Endothelial cell of umbilical vein (primary cell): ENCODE measurements around the gene MACROH2A2.

Experiments used
- CTCF ChIP-seq, 2 donors: IDR thresholded peaks; 1 replicate in 1 of 2; 2 replicates in 1 of 2; pipeline ENCODE4 v1.5.1; 2011; ENCODE audit warnings: low read length in 2 of 2, mild to moderate bottlenecking in 2 of 2, moderate library complexity in 2 of 2, control low read depth in 1 of 2, inconsistent platforms in 1 of 2, low read depth in 1 of 2; ENCODE audit not compliant: insufficient read depth in 1 of 2; ENCODE audit errors: extremely low read depth in 1 of 2
- EZH2 ChIP-seq: IDR thresholded peaks from 2 replicates; pipeline ENCODE4 v1.6.1; 2012; ENCODE audit warnings: borderline replicate concordance, low read depth, mild to moderate bottlenecking, moderate library complexity, low read length, inconsistent platforms; ENCODE audit not compliant: severe bottlenecking
- FOS ChIP-seq: IDR thresholded peaks from 2 replicates; pipeline ENCODE4 v1.6.1; 2011; ENCODE audit warnings: mild to moderate bottlenecking, low read length, moderate library complexity, borderline replicate concordance; ENCODE audit not compliant: insufficient read depth
- JUN ChIP-seq: IDR thresholded peaks from 2 replicates; pipeline ENCODE4 v1.6.1; 2011; ENCODE audit warnings: borderline replicate concordance, low read depth; ENCODE audit not compliant: insufficient read length, insufficient read depth
- MAX ChIP-seq: IDR thresholded peaks from 2 replicates; pipeline ENCODE4 v1.6.1; 2011; ENCODE audit not compliant: insufficient read depth, insufficient read length
- MYC ChIP-seq: IDR thresholded peaks from one replicate; pipeline ENCODE4 v1.6.1; 2011; ENCODE audit warnings: mild to moderate bottlenecking, low read depth, low read length
- POLR2A ChIP-seq: IDR thresholded peaks from 2 replicates; pipeline ENCODE4 v1.6.1; 2012; ENCODE audit warnings: low read depth, mild to moderate bottlenecking, control low read depth, low read length
- POLR2AphosphoS5 ChIP-seq: IDR thresholded peaks from 2 replicates; pipeline ENCODE4 v1.6.1; 2012; ENCODE audit warnings: low read depth, mild to moderate bottlenecking, control low read depth, low read length, moderate library complexity; ENCODE audit not compliant: insufficient read depth

GRCh38 chr10:70060389-70060788 lies 7.7 kb downstream of the MACROH2A2 start:
- TF ChIP-seq CTCF (IDR thresholded peaks at IDR 0.05; ENCODE audit: extremely low read depth in 1 of 2, insufficient read depth in 1 of 2, low read depth in 1 of 2, low read length in 2 of 2), result no peak
- no peak for TF ChIP-seq JUN
- no peak for TF ChIP-seq EZH2
- no peak for TF ChIP-seq MAX
- no peak for TF ChIP-seq POLR2AphosphoS5
- no peak for TF ChIP-seq POLR2A
- TF ChIP-seq FOS, result no peak
- TF ChIP-seq MYC, result no peak
